ENCODE data around the gene LRRC36. TPM values are rescaled to one million over a fixed set of nuclear protein-coding genes. Genes with fewer than 3 reads are reported as not detected.

Gene LRRC36
- total RNA-seq, 6 experiments from 2014 or later, result not detected

DNA sequence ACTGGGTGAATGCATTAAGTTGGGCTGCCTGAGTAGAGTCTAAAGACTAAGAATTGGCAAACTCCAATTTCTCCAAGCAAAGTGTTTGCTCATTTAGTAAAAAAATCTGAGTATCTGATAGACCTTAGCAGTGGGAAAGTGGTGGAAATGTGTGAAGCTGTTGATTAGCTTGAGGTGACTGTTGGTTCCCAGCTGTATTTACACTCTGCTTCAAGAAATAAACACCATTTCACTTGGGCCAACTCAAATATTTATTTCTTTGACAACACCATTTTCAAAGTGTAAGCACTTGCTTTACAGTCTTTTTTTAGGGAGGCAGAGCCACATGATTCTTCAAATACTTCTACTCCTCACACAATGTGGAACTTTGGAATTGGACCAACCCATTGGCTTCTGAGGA is 8.8 kb upstream of the LRRC36 start:
- no peak overlapping the region for H3K27ac ChIP-seq
- no peak for ATAC-seq

GRCh38 chr16:67326115-67326471 is 522 bp upstream of the LRRC36 start:
- peaks cover 0 to 6% (median 0%) of the 10 kb centered on the region in 4 donors for H3K4me1 ChIP-seq
- no peaks in the 10 kb centered on the region for H3K9me3 ChIP-seq
- H3K4me3 ChIP-seq, result peak overlapping the region in 2 of 3 donors; percentile 16 to 36
- no peaks in the 10 kb centered on the region for H3K36me3 ChIP-seq
- TF ChIP-seq, protein P1, sequence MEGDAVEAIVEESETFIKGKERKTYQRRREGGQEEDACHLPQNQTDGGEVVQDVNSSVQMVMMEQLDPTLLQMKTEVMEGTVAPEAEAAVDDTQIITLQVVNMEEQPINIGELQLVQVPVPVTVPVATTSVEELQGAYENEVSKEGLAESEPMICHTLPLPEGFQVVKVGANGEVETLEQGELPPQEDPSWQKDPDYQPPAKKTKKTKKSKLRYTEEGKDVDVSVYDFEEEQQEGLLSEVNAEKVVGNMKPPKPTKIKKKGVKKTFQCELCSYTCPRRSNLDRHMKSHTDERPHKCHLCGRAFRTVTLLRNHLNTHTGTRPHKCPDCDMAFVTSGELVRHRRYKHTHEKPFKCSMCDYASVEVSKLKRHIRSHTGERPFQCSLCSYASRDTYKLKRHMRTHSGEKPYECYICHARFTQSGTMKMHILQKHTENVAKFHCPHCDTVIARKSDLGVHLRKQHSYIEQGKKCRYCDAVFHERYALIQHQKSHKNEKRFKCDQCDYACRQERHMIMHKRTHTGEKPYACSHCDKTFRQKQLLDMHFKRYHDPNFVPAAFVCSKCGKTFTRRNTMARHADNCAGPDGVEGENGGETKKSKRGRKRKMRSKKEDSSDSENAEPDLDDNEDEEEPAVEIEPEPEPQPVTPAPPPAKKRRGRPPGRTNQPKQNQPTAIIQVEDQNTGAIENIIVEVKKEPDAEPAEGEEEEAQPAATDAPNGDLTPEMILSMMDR (IDR thresholded peaks at IDR 0.05), result no peak
- TF ChIP-seq POLR2A (IDR thresholded peaks at IDR 0.05), result no peak
- no peaks in the 10 kb centered on the region for H3K27me3 ChIP-seq
- intact Hi-C loops (cut with DNase I), result no loop called here
- WGBS (ENCODE audit: insufficient coverage, low coverage, low lambda C conversion rate, missing lambda C conversion rate), result 34% methylated on average over 9 of the region's 11 CpGs
- ATAC-seq, result no peak
- no peak overlapping the region for H3K27ac ChIP-seq
- no peak for DNase-seq

More for the DNA sequence above, 8.8 kb upstream of the LRRC36 start:
- no peaks in the 10 kb centered on the region for H3K4me1 ChIP-seq
- no peaks in the 10 kb centered on the region for H3K36me3 ChIP-seq
- no peaks in the 10 kb centered on the region for H3K9me3 ChIP-seq
- no peak overlapping the region for H3K4me3 ChIP-seq
- DNase-seq, result no peak
- intact Hi-C loops (cut with DNase I), result no loop called here
- TF ChIP-seq, protein P1 (IDR thresholded peaks at IDR 0.05), result no peak
- no peak for TF ChIP-seq POLR2A (IDR thresholded peaks at IDR 0.05)
- no peaks in the 10 kb centered on the region for H3K27me3 ChIP-seq

- intact Hi-C loops (cut with DNase I), result no loop called here
- no peaks in the 10 kb centered on the region for H3K36me3 ChIP-seq
- H3K27ac ChIP-seq, result no peak overlapping the region
- DNase-seq, result no peak
- no peak for ATAC-seq
- 63% methylated on average over 3 of the region's 3 CpGs for WGBS (ENCODE audit: insufficient coverage, low coverage, low lambda C conversion rate, missing lambda C conversion rate)
- TF ChIP-seq POLR2A (IDR thresholded peaks at IDR 0.05), result no peak
- TF ChIP-seq, protein P1 (IDR thresholded peaks at IDR 0.05), result no peak
- H3K9me3 ChIP-seq, result no peaks in the 10 kb centered on the region
- peaks cover 0 to 6% (median 0%) of the 10 kb centered on the region in 4 donors for H3K4me1 ChIP-seq
- H3K27me3 ChIP-seq, result no peaks in the 10 kb centered on the region
- no peak overlapping the region for H3K4me3 ChIP-seq
These were observed 1.1 kb downstream of the LRRC36 start for GRCh38 chr16:67327743-67328142.

DNA sequence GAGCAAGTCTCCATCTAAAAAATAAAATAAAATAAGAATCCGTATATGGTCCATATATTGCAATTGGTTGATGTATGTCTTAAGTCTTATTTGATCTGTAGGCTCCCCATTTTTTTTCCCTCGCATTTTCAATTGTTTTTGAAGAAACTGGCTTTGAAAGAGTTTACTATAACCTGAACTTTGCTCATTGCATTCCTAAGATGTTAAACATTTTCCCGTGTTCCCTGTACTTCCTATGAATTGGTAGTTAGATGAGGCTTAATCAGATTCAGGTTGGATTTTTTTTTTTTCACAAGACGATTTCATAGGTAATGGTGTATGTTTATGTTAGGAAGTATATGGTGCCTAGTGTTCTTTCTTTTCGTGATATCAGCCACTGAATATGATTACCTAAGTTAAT is 3.3 kb downstream of the LRRC36 start:
- Histone ChIP-seq H3K27me3 (no peaks in the 10 kb centered on the region), H3K4me3 (no peak overlapping the region), H3K9me3 (no peaks in the 10 kb centered on the region), H3K36me3 (no peaks in the 10 kb centered on the region), H3K4me1 (peaks cover 0 to 6% (median 0%) of the 10 kb centered on the region in 4 donors), H3K27ac (no peak overlapping the region)
- TF ChIP-seq POLR2A (IDR thresholded peaks at IDR 0.05), result no peak
- TF ChIP-seq, protein P1 (IDR thresholded peaks at IDR 0.05), result no peak
- no peak for DNase-seq
- no peak for ATAC-seq
- intact Hi-C loops (cut with DNase I), result no loop called here
- WGBS (ENCODE audit: insufficient coverage, low coverage, low lambda C conversion rate, missing lambda C conversion rate), result 55% methylated on average over 5 of the region's 5 CpGs

GRCh38 chr16:67333315-67333714 is 6.7 kb downstream of the LRRC36 start:
- Histone ChIP-seq H3K27me3 (no peaks in the 10 kb centered on the region), H3K4me3 (no peak overlapping the region), H3K36me3 (no peaks in the 10 kb centered on the region), H3K9me3 (no peaks in the 10 kb centered on the region), H3K4me1 (no peaks in the 10 kb centered on the region), H3K27ac (no peak overlapping the region)
- 22% methylated on average over 1 of the region's 2 CpGs for WGBS (ENCODE audit: insufficient coverage, low coverage, low lambda C conversion rate, missing lambda C conversion rate)
- TF ChIP-seq POLR2A (IDR thresholded peaks at IDR 0.05), result no peak
- TF ChIP-seq, protein P1 (IDR thresholded peaks at IDR 0.05), result no peak
- DNase-seq (no peak), ATAC-seq (no peak)
- intact Hi-C loops (cut with DNase I), result no loop called here

Data from right lobe of liver (tissue), 6 donors.